Right atrium auricular region (tissue), 2 donors: ENCODE data around the gene CEACAM18. TPM values are rescaled to one million over a fixed set of nuclear protein-coding genes. Genes with fewer than 3 reads are reported as not detected.

ENCODE experiments used
- DNase-seq: peaks from one replicate; pipeline ENCODE4 v3.0.0-alpha.2; 2019; ENCODE audit warnings: low spot score
- H3K27ac ChIP-seq, 2 donors: fragments of 200-600 bp; sonication (generic); 1 replicate in 1 of 2; 2 replicates in 1 of 2; pipeline ENCODE4 v1.5.1; 2016 to 2019
- H3K27me3 ChIP-seq, 2 donors: fragments of 200-600 bp; sonication (generic); one replicate each; pipeline versions ENCODE4 v1.5.1 to v1.6.0; 2017 to 2019
- H3K36me3 ChIP-seq: fragments of 200-600 bp; sonication (generic); one replicate; pipeline ENCODE4 v1.5.1; 2016
- H3K4me1 ChIP-seq, 2 donors: fragments of 200-600 bp; sonication (generic); one replicate each; pipeline versions ENCODE4 v1.5.1 to v1.6.0; 2017 to 2019
- H3K4me3 ChIP-seq, 2 donors: fragments of 200-600 bp; sonication (generic); 1 replicate in 1 of 2; 2 replicates in 1 of 2; pipeline ENCODE4 v1.5.1; 2017 to 2019; ENCODE audit warnings: mild to moderate bottlenecking in 1 of 2, moderate library complexity in 1 of 2
- H3K9me3 ChIP-seq, 2 donors: fragments of 200-600 bp; sonication (generic); one replicate each; pipeline ENCODE4 v1.5.1; 2019
- CTCF ChIP-seq, 2 donors: fragments of 200-600 bp; sonication (generic); IDR thresholded peaks; one replicate each; pipeline ENCODE4 v1.5.1; 2019; ENCODE audit warnings: antibody characterized with exemption in 2 of 2
- total RNA-seq, 2 donors: library from RNA; depleted of rRNA; stranded (reverse); fragments of >200 nt; gene quantifications; one replicate each; pipeline ENCODE4 v1.1.0, GENCODE V29; 2016

Gene CEACAM18
- total RNA-seq, 2 donors from 2014 or later: not detected

GRCh38 chr19:51503286-51503817, 25.0 kb downstream of the CEACAM18 start:
- Histone ChIP-seq H3K27ac (no peak overlapping the region), H3K4me1 (no peaks in the 10 kb centered on the region), H3K4me3 (no peak overlapping the region), H3K9me3 (peaks cover 0 to 7% of the 10 kb centered on the region in 2 donors), H3K36me3 (no peaks in the 10 kb centered on the region), H3K27me3 (no peaks in the 10 kb centered on the region)
- no peak for DNase-seq
- no peak for TF ChIP-seq CTCF (IDR thresholded peaks at IDR 0.05)

GRCh38 chr19:51503896-51504295, 25.6 kb downstream of the CEACAM18 start:
- H3K9me3 ChIP-seq: peaks cover 0 to 7% of the 10 kb centered on the region in 2 donors
- H3K36me3 ChIP-seq: no peaks in the 10 kb centered on the region
- no peak for TF ChIP-seq CTCF (IDR thresholded peaks at IDR 0.05)
- no peaks in the 10 kb centered on the region for H3K27me3 ChIP-seq
- no peak overlapping the region for H3K4me3 ChIP-seq
- DNase-seq: no peak
- H3K4me1 ChIP-seq: no peaks in the 10 kb centered on the region
- H3K27ac ChIP-seq: no peak overlapping the region

GRCh38 chr19:51505904-51506303, 27.6 kb downstream of the CEACAM18 start:
- no peak for TF ChIP-seq CTCF (IDR thresholded peaks at IDR 0.05)
- no peak overlapping the region for H3K4me3 ChIP-seq
- H3K4me1 ChIP-seq: no peaks in the 10 kb centered on the region
- H3K27ac ChIP-seq: no peak overlapping the region
- peaks cover 0 to 7% of the 10 kb centered on the region in 2 donors for H3K9me3 ChIP-seq
- no peak for DNase-seq
- H3K27me3 ChIP-seq: no peaks in the 10 kb centered on the region
- no peaks in the 10 kb centered on the region for H3K36me3 ChIP-seq

- H3K9me3 ChIP-seq: peaks cover 0 to 7% of the 10 kb centered on the region in 2 donors
- no peak for DNase-seq
- H3K27me3 ChIP-seq: no peaks in the 10 kb centered on the region
- H3K36me3 ChIP-seq: no peaks in the 10 kb centered on the region
- H3K4me1 ChIP-seq: no peaks in the 10 kb centered on the region
- no peak for TF ChIP-seq CTCF (IDR thresholded peaks at IDR 0.05)
- H3K4me3 ChIP-seq: no peak overlapping the region
- no peak overlapping the region for H3K27ac ChIP-seq
These were observed 28.9 kb downstream of the CEACAM18 start for GRCh38 chr19:51507192-51507591.

GRCh38 chr19:51507640-51508058, 29.3 kb downstream of the CEACAM18 start:
- H3K36me3 ChIP-seq: no peaks in the 10 kb centered on the region
- TF ChIP-seq CTCF (IDR thresholded peaks at IDR 0.05): no peak

More at GRCh38 chr19:51507640-51508058, 29.3 kb downstream of the CEACAM18 start:
- H3K27me3 ChIP-seq: no peaks in the 10 kb centered on the region
- no peaks in the 10 kb centered on the region for H3K4me1 ChIP-seq
- H3K27ac ChIP-seq: no peak overlapping the region
- peaks cover 0 to 7% of the 10 kb centered on the region in 2 donors for H3K9me3 ChIP-seq
- H3K4me3 ChIP-seq: no peak overlapping the region
- DNase-seq: no peak
